ENCODE results near the gene COL4A4. TPM values are rescaled to one million over a fixed set of nuclear protein-coding genes. Genes with fewer than 3 reads are reported as not detected.

The COL4A4 gene
- total RNA-seq, 1 donor from 2014 or later = 0.24 TPM

GRCh38 chr2:226979004-226979403 lies 185.0 kb downstream of the COL4A4 start:
- ATAC-seq = no peak

DNA sequence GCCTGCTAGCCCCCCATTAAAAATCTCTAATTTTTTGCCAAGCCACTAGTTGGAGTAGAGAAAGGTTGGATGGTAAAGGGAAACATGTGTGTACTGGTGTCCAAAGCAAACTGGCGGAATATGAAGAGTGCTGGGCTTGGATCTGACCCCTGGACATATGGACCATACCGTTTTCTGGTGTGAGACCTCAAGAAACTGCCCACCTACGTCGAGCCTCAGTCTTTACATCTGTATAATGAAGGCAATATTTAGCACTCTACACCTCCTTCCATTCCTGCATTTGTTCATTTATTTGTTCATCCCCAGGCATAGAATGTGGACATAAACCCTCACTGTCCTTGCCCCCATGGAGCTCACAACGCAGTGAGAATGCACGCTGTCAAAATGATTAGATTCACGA lies 185.7 kb downstream of the COL4A4 start:
- no peak for ATAC-seq

DNA sequence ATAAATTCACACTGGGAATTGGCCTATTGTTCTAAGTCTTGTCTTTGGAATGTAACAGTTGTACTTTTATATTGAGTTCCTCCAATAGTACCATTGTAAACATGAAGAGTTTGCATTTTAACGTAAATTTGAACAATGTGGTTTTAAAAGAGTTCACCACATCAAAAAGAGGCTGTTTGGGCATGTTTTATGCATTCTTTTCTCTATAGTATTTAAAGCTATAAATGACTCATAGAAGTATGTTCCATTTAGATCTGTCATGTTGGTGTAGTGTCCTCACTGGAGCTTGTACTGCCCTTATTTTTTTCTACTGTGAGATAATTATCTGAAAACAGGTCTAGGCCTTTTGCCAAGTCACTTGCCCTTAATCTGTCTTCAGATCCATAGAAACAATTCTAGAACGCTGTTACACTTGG lies 186.2 kb downstream of the COL4A4 start:
- ATAC-seq = peak; percentile 49

DNA sequence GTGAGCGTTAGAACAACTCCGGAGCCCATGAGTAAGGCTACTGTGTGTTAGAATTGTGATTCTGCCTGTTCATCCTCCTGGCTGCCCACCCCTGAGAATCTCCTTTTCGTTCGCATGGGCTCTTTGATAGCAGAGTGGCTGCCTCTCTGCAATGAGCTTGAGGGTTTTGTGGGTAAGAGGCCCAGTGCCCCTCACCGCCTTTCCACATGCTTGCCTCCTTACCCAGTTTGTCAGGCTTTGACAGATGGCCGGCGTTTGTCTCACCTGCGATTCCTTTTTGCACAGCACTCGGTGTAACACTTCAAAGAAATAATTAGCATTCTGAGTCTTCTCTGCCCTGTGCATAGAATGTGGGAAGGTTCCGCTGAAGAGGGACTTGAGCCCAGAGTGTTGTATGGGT lies 190.2 kb downstream of the COL4A4 start:
- ATAC-seq = no peak

GRCh38 chr2:226971770-226972169 lies 192.2 kb downstream of the COL4A4 start:
- no peak for ATAC-seq

DNA sequence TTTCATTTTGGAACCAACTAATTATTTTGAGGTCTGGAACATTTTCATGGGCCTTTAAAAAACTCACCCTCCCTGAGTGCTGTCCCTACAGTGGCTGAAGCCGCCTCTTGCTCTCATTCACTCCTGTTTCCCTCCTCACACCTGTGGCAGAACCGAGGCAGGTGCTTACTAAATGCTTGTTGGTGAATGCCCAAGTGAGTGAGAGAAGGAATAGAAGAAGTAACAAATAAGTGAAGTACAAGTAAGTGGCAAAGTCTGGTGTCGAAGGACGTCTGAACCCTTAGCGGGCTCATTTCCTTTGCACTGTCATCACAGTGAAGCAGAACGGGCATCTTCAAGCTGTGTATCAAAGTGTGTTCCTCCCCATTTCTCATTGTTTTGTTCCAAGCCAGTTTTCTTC lies 192.9 kb downstream of the COL4A4 start:
- peak; percentile 11 for ATAC-seq

GRCh38 chr2:226970362-226970761 lies 193.6 kb downstream of the COL4A4 start:
- ATAC-seq = no peak

DNA sequence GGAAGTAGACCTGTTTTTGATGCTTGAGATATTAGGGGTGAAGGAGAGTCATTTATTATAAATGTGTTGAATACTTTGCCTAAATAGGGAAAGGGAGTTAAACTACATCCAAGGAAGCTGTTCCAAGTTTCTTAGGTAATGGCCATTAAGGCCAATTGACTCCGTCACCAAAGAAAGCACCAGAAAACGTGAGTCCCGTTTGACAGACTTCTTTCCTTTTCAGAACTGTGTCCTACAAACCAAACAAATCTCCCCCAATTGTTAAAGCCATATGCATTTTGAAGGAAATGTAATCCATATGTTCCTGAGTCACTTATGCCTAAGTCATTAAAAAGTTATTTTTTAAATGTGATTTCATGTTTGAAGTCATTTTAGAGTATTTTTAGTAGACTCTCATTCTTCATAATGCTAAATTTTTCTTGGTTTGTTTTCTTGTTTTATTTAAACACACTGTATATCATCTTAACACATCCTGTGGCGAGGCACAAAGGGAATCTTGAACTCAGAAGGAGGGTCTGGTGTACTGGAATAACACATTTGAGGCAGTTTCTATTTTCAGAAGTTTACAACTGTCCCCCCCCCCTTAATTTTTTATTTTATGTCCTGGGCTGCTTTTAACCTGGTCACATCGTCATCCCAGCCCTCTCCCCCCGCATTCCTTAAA lies 194.5 kb downstream of the COL4A4 start:
- no peak for ATAC-seq

DNA sequence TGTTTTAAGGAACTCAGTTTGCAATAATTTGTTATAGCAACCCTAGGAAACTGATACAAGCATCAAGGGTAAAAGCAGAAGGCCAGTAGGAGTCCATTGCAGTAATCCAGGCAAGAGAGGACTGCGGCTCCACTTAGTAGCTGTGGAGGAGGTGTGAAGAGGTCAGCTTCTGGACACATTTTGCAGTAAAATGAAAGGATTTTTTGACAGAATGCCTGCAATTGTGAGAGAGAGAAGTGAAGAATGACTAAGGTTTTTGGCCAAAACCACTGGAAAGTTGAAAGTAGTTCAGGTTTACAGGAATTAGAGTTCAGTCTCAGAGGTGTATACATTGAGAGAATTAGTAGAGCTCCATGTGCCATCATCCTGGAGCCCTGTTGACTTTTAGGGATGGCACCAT lies 198.6 kb downstream of the COL4A4 start:
- no peak for ATAC-seq

- ATAC-seq = no peak
Measured at GRCh38 chr2:226963528-226963927, 200.5 kb downstream of the COL4A4 start.

GRCh38 chr2:226962176-226962773 lies 201.7 kb downstream of the COL4A4 start:
- no peak for ATAC-seq

GRCh38 chr2:226959418-226959817 lies 204.6 kb downstream of the COL4A4 start:
- ATAC-seq = no peak

GRCh38 chr2:226956659-226957058 lies 207.3 kb downstream of the COL4A4 start:
- ATAC-seq = no peak

- ATAC-seq = no peak
Measured at GRCh38 chr2:226953826-226954225, 210.2 kb downstream of the COL4A4 start.

GRCh38 chr2:226953206-226953605 lies 210.8 kb downstream of the COL4A4 start:
- no peak for ATAC-seq

Other genes with a start within 250 kb of the COL4A4 start
- 0.76 TPM for gene COL4A3, start 419 bp upstream of the COL4A4 start, total RNA-seq
- 45.7 TPM for gene MFF, start 161.0 kb upstream of the COL4A4 start, total RNA-seq
- not detected for gene TM4SF20, start 215.1 kb upstream of the COL4A4 start, total RNA-seq
- not detected for gene SCYGR1, start 223.7 kb upstream of the COL4A4 start, total RNA-seq

All from esophagus mucosa (tissue), 1 donor.